IMR-90 (cell line): Measurements from ENCODE around the gene RPS6KA6. TPM values are rescaled to one million over a fixed set of nuclear protein-coding genes. Genes with fewer than 3 reads are reported as not detected.

ENCODE experiments used
- ATAC-seq: fragments of 200-7000 bp; cut with Tn5 transposase; 2 replicates; pipeline ENCODE4 v1.9.1; 2020; ENCODE audit warnings: low read depth, mild to moderate bottlenecking, moderate library complexity
- BruUV-seq: library from RNA; stranded (reverse); fragments of 400-500 nt; replicated peaks from 2 replicates; lab custom pipeline; 2021; lab: Mats Ljungman, UMichigan
- CTCF ChIA-PET: fragments of 300-600 bp; formaldehyde crosslinking; extraction: SDS; loops from one replicate; lab custom pipeline; 2021; ENCODE audit warnings: antibody characterized with exemption; lab: Yijun Ruan, JAX
- POLR2A ChIA-PET: fragments of 300-600 bp; sonication (Branson Sonifier 250); formaldehyde crosslinking; loops from one replicate; lab custom pipeline; 2022; ENCODE audit warnings: antibody characterized with exemption; ENCODE audit not compliant: unreplicated experiment; lab: Charles Lee
- DNase-seq: peaks from one replicate; pipeline ENCODE4 v3.0.0; 2013
- H2AFZ ChIP-seq: replicated peaks from 2 replicates; pipeline ENCODE3; 2013; ENCODE audit warnings: low read length, mild to moderate bottlenecking; ENCODE audit not compliant: poor library complexity
- H2AK5ac ChIP-seq: 2 replicates; pipeline ENCODE4 v1.6.1; 2013; ENCODE audit warnings: low read depth, low read length, inconsistent platforms
- H2AK9ac ChIP-seq: replicated peaks from 2 replicates; pipeline ENCODE3; 2013; ENCODE audit warnings: mild to moderate bottlenecking, low read depth, low read length, moderate library complexity; ENCODE audit not compliant: poor library complexity
- H2BK120ac ChIP-seq: 2 replicates; pipeline ENCODE4 v1.6.1; 2013; ENCODE audit warnings: low read depth, low read length, inconsistent platforms
- H2BK15ac ChIP-seq: 3 replicates; pipeline ENCODE4 v1.6.1; 2013; ENCODE audit warnings: low read depth, low read length, inconsistent platforms
- H2BK20ac ChIP-seq: 2 replicates; pipeline ENCODE4 v1.6.1; 2013; ENCODE audit warnings: low read depth, mild to moderate bottlenecking, inconsistent platforms, low read length, moderate library complexity
- H2BK5ac ChIP-seq: 2 replicates; pipeline ENCODE4 v1.6.1; 2013; ENCODE audit warnings: mild to moderate bottlenecking, low read depth, low read length, inconsistent platforms; ENCODE audit not compliant: poor library complexity, severe bottlenecking
- H3K14ac ChIP-seq: replicated peaks from 2 replicates; pipeline ENCODE4 v1.6.1; 2013; ENCODE audit warnings: low read depth, low read length, inconsistent platforms
- H3K18ac ChIP-seq: 2 replicates; pipeline ENCODE4 v1.6.1; 2013; ENCODE audit warnings: low read depth, low read length, control low read depth
- H3K23ac ChIP-seq: 2 replicates; pipeline ENCODE4 v1.6.1; 2013; ENCODE audit warnings: low read depth, low read length, inconsistent platforms
- H3K27ac ChIP-seq: 2 replicates; pipeline ENCODE4 v1.5.1; 2013; ENCODE audit warnings: mild to moderate bottlenecking, control low read depth, low read length; ENCODE audit not compliant: insufficient read depth
- H3K27me3 ChIP-seq: 2 replicates; pipeline ENCODE4 v1.6.1; 2013; ENCODE audit warnings: low read length; ENCODE audit not compliant: control insufficient read depth, insufficient read depth
- H3K36me3 ChIP-seq: 2 replicates; pipeline ENCODE4 v1.6.1; 2013; ENCODE audit warnings: low read length, mixed read lengths; ENCODE audit not compliant: control insufficient read depth, insufficient read depth
- H3K4ac ChIP-seq: 2 replicates; pipeline ENCODE4 v1.6.1; 2013; ENCODE audit warnings: low read depth, low read length, inconsistent platforms
- H3K4me1 ChIP-seq: 2 replicates; pipeline ENCODE4 v1.6.1; 2013; ENCODE audit warnings: low read length, mixed read lengths; ENCODE audit not compliant: control insufficient read depth, insufficient read depth
- H3K4me2 ChIP-seq: 2 replicates; pipeline ENCODE4 v1.6.1; 2013; ENCODE audit warnings: low read depth, mild to moderate bottlenecking, control low read depth, low read length, moderate library complexity
- H3K4me3 ChIP-seq: 2 replicates; pipeline ENCODE4 v1.5.1; 2013; ENCODE audit warnings: low read depth, mild to moderate bottlenecking, control low read depth, low read length, moderate library complexity; ENCODE audit not compliant: insufficient read depth
- H3K56ac ChIP-seq: 2 replicates; pipeline ENCODE4 v1.6.1; 2013; ENCODE audit warnings: low read length, inconsistent platforms; ENCODE audit not compliant: insufficient read depth; ENCODE audit errors: extremely low read depth
- H3K79me1 ChIP-seq, 2 experiments: 2 replicates each; pipeline ENCODE4 v1.6.1; 2013; ENCODE audit warnings: low read length in 2 of 2, inconsistent platforms in 1 of 2, low read depth in 1 of 2
- H3K9ac ChIP-seq: 2 replicates; pipeline ENCODE4 v1.6.1; 2013; ENCODE audit warnings: low read depth, low read length, control low read depth
- H3K9me1 ChIP-seq: 2 replicates; pipeline ENCODE4 v1.6.1; 2013; ENCODE audit warnings: low read length, inconsistent platforms; ENCODE audit not compliant: insufficient read depth
- H3K9me3 ChIP-seq: 2 replicates; pipeline ENCODE4 v1.6.1; 2013; ENCODE audit warnings: low read length; ENCODE audit not compliant: control insufficient read depth, insufficient read depth
- H4K20me1 ChIP-seq: 2 replicates; pipeline ENCODE4 v1.6.1; 2013; ENCODE audit warnings: low read length, inconsistent platforms; ENCODE audit not compliant: insufficient read depth
- H4K5ac ChIP-seq: 2 replicates; pipeline ENCODE4 v1.6.1; 2013; ENCODE audit warnings: mild to moderate bottlenecking, low read depth, low read length, control low read depth
- H4K8ac ChIP-seq, 2 experiments: 2 replicates each; pipeline ENCODE4 v1.6.1; 2013; ENCODE audit warnings: low read depth in 2 of 2, low read length in 2 of 2, control low read depth in 1 of 2, inconsistent platforms in 1 of 2
- H4K91ac ChIP-seq: 2 replicates; pipeline ENCODE4 v1.6.1; 2013; ENCODE audit warnings: low read depth, low read length, inconsistent platforms; ENCODE audit not compliant: insufficient read depth
- RCOR1 ChIP-seq: IDR thresholded peaks from 2 replicates; pipeline ENCODE4 v1.6.1; 2012; ENCODE audit warnings: mild to moderate bottlenecking, low read length, improper control_type of control experiment; ENCODE audit not compliant: insufficient replicate concordance
- USF2 ChIP-seq: fragments of 150-350 bp; IDR thresholded peaks from 2 replicates; pipeline ENCODE4 v1.6.1; 2017; ENCODE audit warnings: mild to moderate bottlenecking, antibody characterized with exemption, low read length, low read depth
- WGBS, 2 experiments: methylation state at CpG; one replicate each; pipeline versions ENCODE4 v1.1.5 to v1.1.7; 2013; ENCODE audit warnings: missing lambda C conversion rate in 2 of 2; ENCODE audit not compliant: insufficient read length in 1 of 2; ENCODE audit errors: extremely low coverage in 2 of 2; 5-methylcytosine and 5-hydroxymethylcytosine counted together
- dilution Hi-C: fragments of 300-500 bp; cut with HindIII; formaldehyde crosslinking; loops from one replicate; pipeline ENCODE4 v1.14.3; 2018; ENCODE audit warnings: low sequenced_read_pairs; ENCODE audit not compliant: unreplicated experiment
- in situ Hi-C: fragments of 300-500 bp; cut with MboI; formaldehyde crosslinking; loops from 3 replicates; pipeline ENCODE4 v1.14.3; 2019; ENCODE audit warnings: low sequenced_read_pairs, inconsistent platforms, mixed read lengths
- intact Hi-C: fragments of 100-400 bp; cut with micrococcal nuclease; formaldehyde crosslinking; loops from 2 replicates; pipeline ENCODE4 v1.10.0; 2022
- polyA plus RNA-seq, 3 experiments: library from polyadenylated mRNA; depleted of rRNA; stranded (reverse); fragments of >200 nt; gene quantifications; 2 replicates each; pipeline ENCODE4 v1.2.3, GENCODE V29; 2012; ENCODE audit warnings: low replicate concordance in 1 of 3
- total RNA-seq: library from RNA; depleted of rRNA; stranded (reverse); fragments of >200 nt; gene quantifications from 2 replicates; pipeline ENCODE4 v1.2.3, GENCODE V29; 2012

RPS6KA6 gene
- total and polyA plus RNA-seq, 2 of the 4 experiments (the other 2 are of a cell fraction), result 3.6 to 6.8 TPM

DNA sequence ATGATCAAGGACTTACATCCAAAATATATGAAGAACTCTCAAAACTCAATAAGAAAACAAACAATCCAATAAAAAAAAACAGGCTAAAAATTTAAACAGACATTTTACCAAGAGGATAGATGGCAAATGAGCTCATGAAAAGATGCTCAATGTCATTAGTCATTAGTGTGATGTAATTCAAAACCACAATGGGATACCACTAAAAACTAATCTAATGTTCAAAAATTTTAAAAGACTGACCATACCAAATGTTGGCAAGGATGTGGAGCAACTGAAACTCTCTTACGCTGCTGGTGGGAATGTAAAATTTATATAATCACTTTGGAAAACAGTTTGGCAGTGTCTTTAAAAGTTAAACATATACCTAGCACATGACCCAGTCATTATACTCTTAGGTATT lies 43.7 kb downstream of the RPS6KA6 start:
- intact Hi-C loops, result no loop called here
- Histone ChIP-seq H3K4me1 (no peaks in the 10 kb centered on the region), H4K5ac (no peak overlapping the region), H3K27me3 (no peaks in the 10 kb centered on the region), H3K4me2 (no peak overlapping the region), H4K8ac (no peak overlapping the region), H3K4me3 (no peak overlapping the region), H3K27ac (no peak overlapping the region), H2BK20ac (no peak overlapping the region), H3K18ac (no peak overlapping the region), H3K9ac (no peak overlapping the region), H2BK15ac (no peak overlapping the region), H4K91ac (no peak overlapping the region), H3K79me1 (no peaks in the 10 kb centered on the region), H4K20me1 (no peaks in the 10 kb centered on the region), H3K4ac (no peak overlapping the region), H3K9me3 (no peaks in the 10 kb centered on the region), H3K14ac (no peak overlapping the region), H2BK5ac (no peak overlapping the region), H3K36me3 (no peaks in the 10 kb centered on the region), H2BK120ac (no peak overlapping the region), H2AK9ac (no peak overlapping the region), H2AFZ (no peak overlapping the region), H3K23ac (no peak overlapping the region), H3K9me1 (no peaks in the 10 kb centered on the region), H3K56ac (no peak overlapping the region), H2AK5ac (no peak overlapping the region)
- WGBS, 2 experiments, result no CpG with 5 or more reads among the region's 1 CpG
- ChIA-PET CTCF (interaction anchor here (0.6 to 0.7 kb wide), 2 partner anchors 335 to 336 kb away, joined by 3 to 4 read pairs; no protein-coding TSS in a partner anchor), POLR2A (no interaction called here)
- dilution Hi-C loops, result no loop called here
- in situ Hi-C loops, result no loop called here
- DNase-seq (peak; percentile 47), ATAC-seq (no peak)
- BruUV-seq, result no TSS peak
- TF ChIP-seq RCOR1, result no peak
- no peak for TF ChIP-seq USF2
